ENCODE results near the gene NHLH2. TPM values are rescaled to one million over a fixed set of nuclear protein-coding genes. Genes with fewer than 3 reads are reported as not detected.

NHLH2 gene
- total RNA-seq, 2 experiments from 2014 or later = not detected

DNA sequence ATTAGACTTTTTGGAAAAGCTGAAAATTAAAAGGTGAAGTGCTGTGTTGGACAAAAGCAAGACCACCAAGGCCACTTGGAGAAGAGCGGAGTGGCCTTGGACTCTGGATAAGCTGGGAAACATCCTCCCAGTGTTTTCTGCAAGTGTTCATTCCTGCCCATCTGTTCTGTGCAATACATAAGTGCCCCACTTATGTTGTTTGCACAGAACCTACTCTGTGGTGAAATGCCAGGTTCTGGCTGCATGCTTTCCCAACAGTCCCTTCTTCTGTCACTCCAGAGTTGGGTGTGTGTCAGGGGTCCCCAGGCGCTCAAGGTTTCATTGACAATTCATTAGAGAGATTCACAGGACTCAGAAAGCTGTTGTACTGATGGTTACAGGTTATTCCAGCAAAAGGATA, 30.3 kb downstream of the NHLH2 start:
- peaks cover 6 to 10% of the 10 kb centered on the region in 2 experiments for H3K27me3 ChIP-seq (ENCODE audit: control insufficient read depth in 1 of 2, insufficient read depth in 2 of 2, low read length in 2 of 2)
- CTCF ChIA-PET = no interaction called here
- H3K4me1 ChIP-seq (ENCODE audit: insufficient read depth, low read length) = no peaks in the 10 kb centered on the region
- H3K4me3 ChIP-seq (ENCODE audit: low read length) = no peak overlapping the region
- H3K9me3 ChIP-seq (ENCODE audit: control insufficient read depth in 1 of 2, insufficient read depth in 1 of 2, low read length in 2 of 2) = no peaks in the 10 kb centered on the region
- H3K27ac ChIP-seq (ENCODE audit: low read depth in 1 of 2, low read length in 2 of 2) = no peak overlapping the region
- no peak overlapping the region for H3K27ac Mint-ChIP-seq
- POLR2A ChIA-PET = no interaction called here
- no peak for DNase-seq
- H3K36me3 Mint-ChIP-seq (ENCODE audit: low read depth) = no peaks in the 10 kb centered on the region
- H3K27me3 Mint-ChIP-seq = peaks cover 17% of the 10 kb centered on the region
- intact Hi-C loops (cut with DNase I, micrococcal nuclease) = no loop called here
- no peaks in the 10 kb centered on the region for H3K9me3 Mint-ChIP-seq
- no peaks in the 10 kb centered on the region for H3K36me3 ChIP-seq (ENCODE audit: insufficient read depth, low read length)
- TF ChIP-seq, protein P1, sequence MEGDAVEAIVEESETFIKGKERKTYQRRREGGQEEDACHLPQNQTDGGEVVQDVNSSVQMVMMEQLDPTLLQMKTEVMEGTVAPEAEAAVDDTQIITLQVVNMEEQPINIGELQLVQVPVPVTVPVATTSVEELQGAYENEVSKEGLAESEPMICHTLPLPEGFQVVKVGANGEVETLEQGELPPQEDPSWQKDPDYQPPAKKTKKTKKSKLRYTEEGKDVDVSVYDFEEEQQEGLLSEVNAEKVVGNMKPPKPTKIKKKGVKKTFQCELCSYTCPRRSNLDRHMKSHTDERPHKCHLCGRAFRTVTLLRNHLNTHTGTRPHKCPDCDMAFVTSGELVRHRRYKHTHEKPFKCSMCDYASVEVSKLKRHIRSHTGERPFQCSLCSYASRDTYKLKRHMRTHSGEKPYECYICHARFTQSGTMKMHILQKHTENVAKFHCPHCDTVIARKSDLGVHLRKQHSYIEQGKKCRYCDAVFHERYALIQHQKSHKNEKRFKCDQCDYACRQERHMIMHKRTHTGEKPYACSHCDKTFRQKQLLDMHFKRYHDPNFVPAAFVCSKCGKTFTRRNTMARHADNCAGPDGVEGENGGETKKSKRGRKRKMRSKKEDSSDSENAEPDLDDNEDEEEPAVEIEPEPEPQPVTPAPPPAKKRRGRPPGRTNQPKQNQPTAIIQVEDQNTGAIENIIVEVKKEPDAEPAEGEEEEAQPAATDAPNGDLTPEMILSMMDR (IDR thresholded peaks at IDR 0.05) = no peak
- no peak overlapping the region for H3K4me3 Mint-ChIP-seq
- H3K4me1 Mint-ChIP-seq (ENCODE audit: low read depth) = no peaks in the 10 kb centered on the region
- no peak for ATAC-seq (ENCODE audit: poor library complexity)

DNA sequence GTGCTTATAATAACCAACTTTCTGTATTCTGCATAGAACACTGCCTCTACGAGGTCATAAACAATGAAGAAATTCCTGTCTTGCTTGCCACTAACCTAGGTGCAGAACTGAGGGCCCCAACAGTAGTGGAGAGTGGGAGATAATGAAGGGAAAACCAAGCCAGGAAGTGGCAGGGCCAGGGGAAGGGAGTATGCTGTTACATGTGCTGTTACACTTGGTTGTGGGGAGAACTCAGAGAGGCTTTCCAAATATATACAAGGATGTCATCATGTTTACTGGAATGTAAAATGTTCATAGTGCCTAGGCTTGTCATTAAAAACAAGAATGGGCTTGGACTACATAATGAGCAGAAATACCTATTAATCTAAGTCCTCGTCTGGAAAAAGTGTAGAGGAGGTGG, 31.1 kb downstream of the NHLH2 start:
- ChIA-PET CTCF (no interaction called here), POLR2A (no interaction called here)
- H3K9me3 ChIP-seq (ENCODE audit: control insufficient read depth in 1 of 2, insufficient read depth in 1 of 2, low read length in 2 of 2) = no peaks in the 10 kb centered on the region
- intact Hi-C loops (cut with DNase I, micrococcal nuclease) = loop anchor here in 1 of 2 experiments (5.0 kb wide), 1 partner anchor 172 kb away; no protein-coding TSS in a partner anchor
- H3K4me1 Mint-ChIP-seq (ENCODE audit: low read depth) = no peaks in the 10 kb centered on the region
- no peaks in the 10 kb centered on the region for H3K36me3 Mint-ChIP-seq (ENCODE audit: low read depth)
- H3K27ac Mint-ChIP-seq = no peak overlapping the region
- no peak for ATAC-seq (ENCODE audit: poor library complexity)
- DNase-seq = no peak
- H3K4me3 Mint-ChIP-seq = no peak overlapping the region
- H3K27me3 ChIP-seq (ENCODE audit: control insufficient read depth in 1 of 2, insufficient read depth in 2 of 2, low read length in 2 of 2) = peaks cover 0 to 10% of the 10 kb centered on the region in 2 experiments
- H3K27me3 Mint-ChIP-seq = peaks cover 23% of the 10 kb centered on the region
- TF ChIP-seq, protein P1 (IDR thresholded peaks at IDR 0.05) = no peak
- H3K27ac ChIP-seq (ENCODE audit: low read depth in 1 of 2, low read length in 2 of 2) = no peak overlapping the region
- H3K36me3 ChIP-seq (ENCODE audit: insufficient read depth, low read length) = no peaks in the 10 kb centered on the region
- H3K4me3 ChIP-seq (ENCODE audit: low read length) = no peak overlapping the region
- no peaks in the 10 kb centered on the region for H3K4me1 ChIP-seq (ENCODE audit: insufficient read depth, low read length)
- H3K9me3 Mint-ChIP-seq = no peaks in the 10 kb centered on the region

DNA sequence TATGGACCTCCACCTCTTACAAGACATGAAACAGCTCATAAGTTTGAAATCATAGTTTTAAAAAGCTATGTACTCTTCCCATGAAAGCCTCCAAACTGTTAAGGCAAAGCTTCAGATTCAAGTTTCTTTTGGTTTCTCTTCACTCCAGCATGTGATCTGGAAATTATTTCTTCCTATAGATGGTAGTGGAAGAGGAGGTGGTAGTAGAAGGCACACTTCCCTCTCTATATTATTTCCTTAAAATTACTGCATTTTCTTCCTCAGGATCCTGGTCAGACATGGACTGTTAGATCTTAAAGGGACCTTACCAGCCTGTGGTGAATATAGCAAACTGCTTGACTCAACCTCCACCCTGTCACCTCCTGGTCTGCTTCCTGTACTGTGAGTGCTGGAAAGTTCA, 31.9 kb downstream of the NHLH2 start:
- no peaks in the 10 kb centered on the region for H3K36me3 ChIP-seq (ENCODE audit: insufficient read depth, low read length)
- DNase-seq = no peak
- no peak overlapping the region for H3K27ac ChIP-seq (ENCODE audit: low read depth in 1 of 2, low read length in 2 of 2)
- intact Hi-C loops (cut with DNase I, micrococcal nuclease) = loop anchor here in 1 of 2 experiments (5.0 kb wide), 1 partner anchor 173 kb away; no protein-coding TSS in a partner anchor
- Mint-ChIP-seq H3K27ac (no peak overlapping the region), H3K9me3 (no peaks in the 10 kb centered on the region), H3K4me3 (no peak overlapping the region), H3K4me1 (ENCODE audit: low read depth) (no peaks in the 10 kb centered on the region), H3K27me3 (peaks cover 23% of the 10 kb centered on the region), H3K36me3 (ENCODE audit: low read depth) (no peaks in the 10 kb centered on the region)
- H3K4me1 ChIP-seq (ENCODE audit: insufficient read depth, low read length) = no peaks in the 10 kb centered on the region
- TF ChIP-seq, protein P1 (IDR thresholded peaks at IDR 0.05) = no peak
- ATAC-seq (ENCODE audit: poor library complexity) = no peak
- peaks cover 0 to 13% of the 10 kb centered on the region in 2 experiments for H3K27me3 ChIP-seq (ENCODE audit: control insufficient read depth in 1 of 2, insufficient read depth in 2 of 2, low read length in 2 of 2)
- no peaks in the 10 kb centered on the region for H3K9me3 ChIP-seq (ENCODE audit: control insufficient read depth in 1 of 2, insufficient read depth in 1 of 2, low read length in 2 of 2)
- ChIA-PET CTCF (no interaction called here), POLR2A (no interaction called here)
- no peak overlapping the region for H3K4me3 ChIP-seq (ENCODE audit: low read length)
